Neural progenitor cell (in vitro differentiated cells): ENCODE measurements around the gene TSTD2.

Experiments
- EZH2 ChIP-seq: fragments of 200-600 bp; sonication (generic); IDR thresholded peaks from 2 replicates; pipeline ENCODE4 v1.6.1; 2017; ENCODE audit warnings: antibody characterized with exemption, mild to moderate bottlenecking, moderate library complexity
- EZH2phosphoT487 ChIP-seq: fragments of 200-600 bp; sonication (generic); IDR thresholded peaks from 2 replicates; pipeline ENCODE4 v1.6.1; 2017; ENCODE audit warnings: antibody characterized with exemption
- TF ChIP-seq, protein P1 (sequence below): fragments of 200-600 bp; sonication (generic); IDR thresholded peaks from 2 replicates; pipeline ENCODE4 v1.5.1; 2017; ENCODE audit warnings: antibody characterized with exemption, mild to moderate bottlenecking

- TF ChIP-seq, protein P1, sequence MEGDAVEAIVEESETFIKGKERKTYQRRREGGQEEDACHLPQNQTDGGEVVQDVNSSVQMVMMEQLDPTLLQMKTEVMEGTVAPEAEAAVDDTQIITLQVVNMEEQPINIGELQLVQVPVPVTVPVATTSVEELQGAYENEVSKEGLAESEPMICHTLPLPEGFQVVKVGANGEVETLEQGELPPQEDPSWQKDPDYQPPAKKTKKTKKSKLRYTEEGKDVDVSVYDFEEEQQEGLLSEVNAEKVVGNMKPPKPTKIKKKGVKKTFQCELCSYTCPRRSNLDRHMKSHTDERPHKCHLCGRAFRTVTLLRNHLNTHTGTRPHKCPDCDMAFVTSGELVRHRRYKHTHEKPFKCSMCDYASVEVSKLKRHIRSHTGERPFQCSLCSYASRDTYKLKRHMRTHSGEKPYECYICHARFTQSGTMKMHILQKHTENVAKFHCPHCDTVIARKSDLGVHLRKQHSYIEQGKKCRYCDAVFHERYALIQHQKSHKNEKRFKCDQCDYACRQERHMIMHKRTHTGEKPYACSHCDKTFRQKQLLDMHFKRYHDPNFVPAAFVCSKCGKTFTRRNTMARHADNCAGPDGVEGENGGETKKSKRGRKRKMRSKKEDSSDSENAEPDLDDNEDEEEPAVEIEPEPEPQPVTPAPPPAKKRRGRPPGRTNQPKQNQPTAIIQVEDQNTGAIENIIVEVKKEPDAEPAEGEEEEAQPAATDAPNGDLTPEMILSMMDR, result no peak
- TF ChIP-seq EZH2phosphoT487, result no peak
- TF ChIP-seq EZH2, result no peak
Measured at GRCh38 chr9:97600531-97601227, 32.5 kb downstream of the TSTD2 start.
